Measurements from ENCODE around the gene ZNF776. TPM values are rescaled to one million over a fixed set of nuclear protein-coding genes. Genes with fewer than 3 reads are reported as not detected.
A peak's percentile ranks its signal among the peaks of the same experiment; 100 is the strongest.
"Not testable (repeated sequence)": the region's sequence is repeated elsewhere in the genome, so short reads cannot be mapped to it uniquely, and the experiment has no call there.

ZNF776 gene
- 7.1 TPM for polyA plus RNA-seq (2013, experiment 1 of 2; ENCODE audit: insufficient read length)
- 6.4 TPM for polyA plus RNA-seq (2013, experiment 2 of 2; ENCODE audit: insufficient read length)

DNA sequence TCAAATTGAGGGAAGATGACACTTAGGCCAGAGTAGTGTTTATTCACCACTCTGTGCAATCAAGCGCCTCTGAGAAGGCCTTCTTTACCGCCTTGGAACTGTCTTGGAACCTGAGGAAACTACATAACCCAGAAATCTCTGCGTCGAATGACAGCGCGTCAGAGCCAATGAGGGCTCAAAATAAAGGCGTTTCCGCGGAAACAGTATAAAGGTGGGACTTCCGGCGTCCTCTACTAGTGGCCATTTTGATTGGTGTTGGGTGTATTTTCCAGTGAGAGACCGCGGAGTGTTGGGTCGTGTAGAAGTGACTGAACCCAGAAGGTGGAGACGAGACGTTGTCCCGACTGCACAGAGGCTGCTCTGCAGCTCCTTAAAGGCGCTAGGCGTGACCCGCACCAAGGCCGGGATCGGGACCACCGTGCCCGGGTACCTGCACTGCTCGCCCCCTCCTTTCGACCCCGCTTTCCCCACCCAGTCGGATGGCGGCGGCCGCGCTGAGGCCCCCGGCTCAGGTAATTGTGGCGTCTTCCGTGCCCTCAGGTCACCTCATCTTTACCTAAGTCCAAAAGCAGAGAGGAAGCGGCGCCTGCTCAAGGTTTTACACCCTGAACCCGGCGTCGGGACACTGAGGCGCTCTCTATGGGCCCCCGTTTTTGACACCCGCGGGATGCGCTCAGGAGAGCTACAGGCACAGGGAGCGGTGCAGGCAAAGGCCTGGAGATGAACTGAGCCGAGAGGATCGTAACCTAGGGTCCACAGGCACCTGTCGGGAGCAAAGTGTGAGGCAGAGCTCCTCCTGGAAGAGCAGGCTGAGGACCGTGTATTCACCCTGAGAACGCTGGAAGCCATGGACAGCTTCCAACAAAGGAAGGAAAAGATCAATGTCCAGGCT is at the start of gene ZNF776:
ZNF776 (plus strand) TSS at position 236 of the 892 bp plus-strand sequence; CDS start at position 480, 244 bp downstream.
- DNase-seq: peak; percentile 90

GRCh38 chr19:57701625-57702024 is 45.0 kb upstream of the ZNF776 start:
- DNase-seq: no peak

DNA sequence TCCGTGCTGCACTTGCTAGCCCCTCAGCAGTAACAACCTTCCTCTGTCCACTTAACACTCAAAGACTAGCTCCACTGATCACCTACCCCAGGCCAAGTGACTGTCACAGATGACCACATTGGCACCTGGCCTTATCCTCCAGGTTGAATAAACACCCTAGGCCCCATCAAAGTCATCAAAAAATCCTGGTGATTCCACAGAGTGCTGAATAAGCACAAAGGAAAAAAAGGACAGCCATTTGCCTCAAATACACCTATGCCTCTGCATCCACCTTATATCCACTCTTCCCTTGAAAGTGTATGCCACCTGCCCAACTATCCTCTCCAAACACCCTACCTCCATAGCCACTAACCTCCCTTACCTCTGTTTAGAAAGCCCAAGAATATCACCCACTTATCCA is 40.3 kb upstream of the ZNF776 start:
- no peak for DNase-seq

- peak; percentile 64 for DNase-seq
Measured at GRCh38 chr19:57708641-57709361, 37.8 kb upstream of the ZNF776 start, which contains the start of gene ZNF154. Gene ZNF154, minus strand, starts transcription at chr19:57709204. Its CDS starts 233 bp downstream, at chr19:57708971.

GRCh38 chr19:57709616-57710015 is 37.0 kb upstream of the ZNF776 start:
- DNase-seq: no peak

GRCh38 chr19:57712222-57712621 is 34.4 kb upstream of the ZNF776 start:
- DNase-seq: no peak

DNA sequence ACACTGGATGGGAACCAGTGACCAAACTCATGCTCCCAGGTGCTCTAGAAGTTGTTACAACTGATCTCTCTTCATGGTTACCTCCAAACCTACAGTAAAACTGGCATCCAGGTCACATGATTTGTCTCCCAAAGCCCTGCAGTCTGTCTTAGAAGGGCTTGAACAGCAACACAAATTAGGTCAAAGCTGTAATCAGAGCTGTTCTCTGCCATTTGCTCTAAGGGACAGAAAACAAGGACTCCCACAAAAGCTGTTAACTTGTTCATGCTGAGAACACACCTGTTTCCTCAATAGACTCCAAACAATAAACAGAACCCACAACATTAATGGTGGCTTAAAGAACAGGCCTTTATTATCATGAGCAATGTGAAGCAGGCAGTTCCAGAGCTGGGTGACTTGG is 27.2 kb upstream of the ZNF776 start:
- DNase-seq: no peak

DNA sequence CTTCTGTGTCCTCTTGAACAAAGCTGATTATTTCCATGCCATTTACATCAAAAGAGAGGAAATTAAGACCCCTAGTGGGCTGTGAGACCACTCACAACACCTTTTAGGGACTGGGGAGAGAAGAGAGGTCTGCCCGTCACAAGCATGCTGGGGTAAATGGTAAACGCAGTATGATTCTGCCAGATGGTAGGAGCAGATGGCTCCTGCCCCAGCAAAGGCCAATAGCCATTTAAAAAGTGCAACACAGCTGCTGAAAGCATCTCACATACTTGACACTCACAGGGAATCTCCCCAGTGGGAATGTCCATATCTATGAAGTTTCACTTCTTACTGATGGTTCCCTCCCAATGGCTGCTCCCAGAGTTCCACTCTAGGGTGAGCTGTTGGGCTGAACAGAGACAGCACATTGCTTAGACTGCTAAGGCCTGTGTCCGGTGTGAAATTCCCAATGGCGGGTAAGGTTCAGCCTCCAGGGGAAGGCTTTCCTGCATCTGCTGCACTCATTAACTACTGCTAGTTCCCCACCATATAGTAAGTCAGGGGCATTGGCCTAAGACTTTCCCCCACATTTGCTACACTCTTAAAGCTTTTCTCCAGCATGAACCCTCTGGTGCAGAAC is 26.6 kb upstream of the ZNF776 start:
- no peak for DNase-seq

DNA sequence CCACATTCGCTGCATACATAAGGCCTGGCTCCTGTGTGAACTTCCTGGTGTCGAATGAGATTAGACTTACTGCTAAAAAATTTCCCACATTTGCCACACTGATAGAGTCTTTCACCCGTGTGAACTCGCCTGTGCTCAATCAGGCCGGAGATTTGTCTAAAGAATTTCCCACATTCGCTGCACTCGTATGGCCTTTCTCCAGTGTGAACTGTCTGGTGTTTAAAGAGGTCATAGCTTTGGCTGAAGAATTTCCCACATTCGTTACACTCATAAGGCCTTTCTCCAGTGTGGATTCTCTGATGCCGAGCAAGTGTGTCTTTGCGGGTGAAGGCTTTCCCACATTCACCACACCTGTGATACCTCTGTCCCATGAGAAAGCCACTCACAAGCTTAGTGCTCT is 25.7 kb upstream of the ZNF776 start:
- DNase-seq: no peak

DNA sequence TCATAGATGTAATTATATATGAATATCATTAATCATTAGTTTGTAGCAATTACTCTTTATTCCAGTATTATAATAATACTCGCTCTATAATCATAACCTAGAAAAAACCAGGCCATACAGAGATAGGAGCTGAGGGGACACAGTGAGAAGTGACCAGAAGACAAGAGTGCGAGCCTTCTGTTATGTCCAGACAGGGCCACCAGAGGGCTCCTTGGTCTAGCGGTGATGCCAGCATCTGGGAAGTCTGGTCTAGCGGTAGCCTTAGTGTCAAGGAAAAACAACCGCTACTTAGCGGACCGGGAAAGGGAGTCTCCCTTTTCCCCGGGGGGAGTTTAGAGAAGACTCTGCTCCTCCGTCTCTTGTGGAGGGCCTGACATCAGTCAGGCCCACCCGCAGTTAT is 8.3 kb upstream of the ZNF776 start:
- DNase-seq: peak; percentile 16

- not testable (repeated sequence) for DNase-seq
Measured at GRCh38 chr19:57738770-57739169, 7.8 kb upstream of the ZNF776 start.

GRCh38 chr19:57747472-57747807 is 825 bp downstream of the ZNF776 start:
- no peak for DNase-seq

- DNase-seq: no peak
Measured at GRCh38 chr19:57748029-57748428, 1.4 kb downstream of the ZNF776 start.

DNA sequence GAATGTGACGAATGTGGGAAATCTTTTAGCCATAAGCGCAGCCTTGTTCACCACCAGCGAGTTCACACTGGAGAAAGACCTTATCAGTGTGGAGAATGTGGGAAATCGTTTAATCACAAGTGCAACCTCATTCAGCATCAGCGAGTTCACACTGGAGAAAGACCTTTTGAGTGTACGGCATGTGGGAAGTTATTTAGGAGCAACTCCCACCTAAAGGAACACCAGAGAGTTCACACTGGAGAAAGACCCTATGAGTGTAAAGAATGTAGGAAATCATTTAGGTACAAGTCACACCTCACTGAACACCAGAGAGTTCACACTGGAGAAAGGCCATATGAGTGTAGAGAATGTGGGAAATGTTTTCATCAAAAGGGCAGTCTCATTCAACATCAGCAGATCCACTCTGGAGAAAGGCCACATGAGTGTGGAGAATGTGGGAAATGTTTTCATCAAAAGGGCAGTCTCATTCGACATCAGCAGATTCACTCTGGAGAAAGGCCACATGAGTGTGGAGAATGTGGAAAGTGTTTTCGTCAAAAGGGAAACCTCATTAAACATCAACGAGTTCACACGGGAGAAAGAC is 7.6 kb downstream of the ZNF776 start:
- DNase-seq: no peak

GRCh38 chr19:57755031-57755430 is 8.4 kb downstream of the ZNF776 start:
- no peak for DNase-seq

- DNase-seq: no peak
Measured at GRCh38 chr19:57757941-57758340, 11.3 kb downstream of the ZNF776 start.

DNA sequence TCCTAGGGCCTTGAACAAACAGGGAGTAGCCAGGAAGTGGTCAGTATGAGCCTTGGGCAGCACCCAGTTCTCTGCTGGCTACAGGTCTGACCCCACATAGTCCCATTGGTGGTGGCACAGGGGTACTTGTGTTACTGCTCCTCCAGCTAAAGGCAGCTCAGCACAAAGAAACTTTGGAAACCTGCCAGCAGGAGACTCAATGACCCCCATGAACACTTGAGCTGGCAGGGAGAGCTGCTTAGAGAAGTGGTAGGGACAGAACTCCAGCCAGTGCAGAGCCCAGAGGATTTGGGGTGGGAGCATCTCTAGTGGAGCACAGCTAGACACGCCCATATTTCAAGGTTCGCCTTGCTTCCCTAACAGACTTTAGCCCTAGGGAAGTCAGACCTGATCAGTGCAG is 12.5 kb downstream of the ZNF776 start:
- DNase-seq: no peak

- peak; percentile 92 for DNase-seq
Measured at GRCh38 chr19:57769345-57770131, 22.9 kb downstream of the ZNF776 start, which contains the start of gene ZNF586. Gene ZNF586, plus strand, starts transcription at chr19:57769676. Its CDS starts 167 bp downstream, at chr19:57769843.

GRCh38 chr19:57771417-57771816 is 24.8 kb downstream of the ZNF776 start:
- no peak for DNase-seq

GRCh38 chr19:57773488-57773887 is 26.9 kb downstream of the ZNF776 start:
- no peak for DNase-seq

- DNase-seq: no peak
Measured at GRCh38 chr19:57776764-57777296, 30.2 kb downstream of the ZNF776 start.

Data from fibroblast of skin of abdomen (primary cell).